Hepatocyte (in vitro differentiated cells): ENCODE measurements around the gene ALG14.

Experiments
- EZH2phosphoT487 ChIP-seq: fragments of 200-600 bp; sonication (generic); IDR thresholded peaks from one replicate; pipeline ENCODE4 v1.6.1; 2018; ENCODE audit warnings: antibody characterized with exemption, mild to moderate bottlenecking, low read depth, moderate library complexity; ENCODE audit not compliant: unreplicated experiment, severe bottlenecking
- TF ChIP-seq, protein P1 (sequence below): fragments of 200-600 bp; sonication (generic); IDR thresholded peaks from 2 replicates; pipeline ENCODE4 v1.5.1; 2016; ENCODE audit warnings: antibody characterized with exemption, mild to moderate bottlenecking; ENCODE audit not compliant: poor library complexity

DNA sequence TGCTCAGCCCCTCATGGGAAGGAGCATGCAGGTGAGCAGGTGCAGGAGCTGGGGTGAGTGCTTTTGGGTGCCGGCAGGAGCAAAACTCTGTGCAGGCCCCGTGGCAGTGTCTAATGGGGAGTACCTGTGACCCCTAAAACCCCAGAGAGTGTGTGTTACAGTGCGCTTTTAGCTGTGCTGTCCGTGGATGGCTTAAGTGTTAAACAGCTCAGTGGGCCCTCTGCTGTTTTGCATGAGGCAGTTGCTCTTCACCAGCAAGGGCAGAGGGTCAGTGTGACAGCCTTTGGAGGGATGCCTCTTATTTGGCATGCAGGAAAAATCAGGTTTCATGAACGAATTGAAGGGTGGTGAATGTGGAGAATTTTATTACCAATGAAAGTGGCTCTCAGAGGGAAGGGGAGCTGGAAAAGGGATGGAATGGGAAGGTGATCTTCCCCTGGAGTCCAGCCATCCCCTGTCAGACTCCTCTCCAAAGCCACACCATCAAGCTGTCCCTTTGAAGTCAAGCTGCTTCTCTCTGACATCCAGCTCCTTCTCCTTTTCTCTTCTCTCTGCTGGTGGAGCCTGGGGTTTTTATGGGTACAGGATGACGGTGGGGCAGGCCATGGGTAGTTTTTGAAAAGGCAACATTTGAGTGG is 17.0 kb upstream of the ALG14 start:
- TF ChIP-seq, protein P1, sequence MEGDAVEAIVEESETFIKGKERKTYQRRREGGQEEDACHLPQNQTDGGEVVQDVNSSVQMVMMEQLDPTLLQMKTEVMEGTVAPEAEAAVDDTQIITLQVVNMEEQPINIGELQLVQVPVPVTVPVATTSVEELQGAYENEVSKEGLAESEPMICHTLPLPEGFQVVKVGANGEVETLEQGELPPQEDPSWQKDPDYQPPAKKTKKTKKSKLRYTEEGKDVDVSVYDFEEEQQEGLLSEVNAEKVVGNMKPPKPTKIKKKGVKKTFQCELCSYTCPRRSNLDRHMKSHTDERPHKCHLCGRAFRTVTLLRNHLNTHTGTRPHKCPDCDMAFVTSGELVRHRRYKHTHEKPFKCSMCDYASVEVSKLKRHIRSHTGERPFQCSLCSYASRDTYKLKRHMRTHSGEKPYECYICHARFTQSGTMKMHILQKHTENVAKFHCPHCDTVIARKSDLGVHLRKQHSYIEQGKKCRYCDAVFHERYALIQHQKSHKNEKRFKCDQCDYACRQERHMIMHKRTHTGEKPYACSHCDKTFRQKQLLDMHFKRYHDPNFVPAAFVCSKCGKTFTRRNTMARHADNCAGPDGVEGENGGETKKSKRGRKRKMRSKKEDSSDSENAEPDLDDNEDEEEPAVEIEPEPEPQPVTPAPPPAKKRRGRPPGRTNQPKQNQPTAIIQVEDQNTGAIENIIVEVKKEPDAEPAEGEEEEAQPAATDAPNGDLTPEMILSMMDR: no peak
- TF ChIP-seq EZH2phosphoT487: no peak
